RWPE2 (cell line): ENCODE data around the gene ZFAND5.

Experiments used
- ATAC-seq: fragments of 200-7000 bp; cut with Tn5 transposase; 3 replicates; pipeline ENCODE4 v1.9.1; 2021; ENCODE audit warnings: low read depth
- DNase-seq: peaks from one replicate; pipeline ENCODE4 v3.0.0-alpha.2; 2020; ENCODE audit warnings: low spot score
- H3K27ac ChIP-seq: fragments of 450-650 bp; 2 replicates; pipeline ENCODE4 v1.5.1; 2017; ENCODE audit warnings: mild to moderate bottlenecking; ENCODE audit not compliant: poor library complexity, severe bottlenecking
- H3K27me3 ChIP-seq: fragments of 250-450 bp; sonication (Bioruptor Pico); 2 replicates; pipeline ENCODE4 v1.5.1; 2021; ENCODE audit warnings: mild to moderate bottlenecking, moderate library complexity; ENCODE audit not compliant: insufficient read depth, poor library complexity, severe bottlenecking
- H3K36me3 ChIP-seq: fragments of 250-450 bp; sonication (Bioruptor Pico); 2 replicates; pipeline ENCODE4 v1.5.1; 2020; ENCODE audit warnings: low read depth, mild to moderate bottlenecking, moderate library complexity
- H3K4me1 ChIP-seq: fragments of 250-450 bp; sonication (Bioruptor Pico); 2 replicates; pipeline ENCODE4 v1.5.1; 2021; ENCODE audit warnings: mild to moderate bottlenecking, moderate library complexity; ENCODE audit not compliant: insufficient read depth, poor library complexity, severe bottlenecking
- H3K4me3 ChIP-seq: fragments of 250-450 bp; sonication (Bioruptor Pico); 2 replicates; pipeline ENCODE4 v1.5.1; 2021; ENCODE audit warnings: mild to moderate bottlenecking, moderate library complexity; ENCODE audit not compliant: severe bottlenecking
- H3K9me3 ChIP-seq: fragments of 250-450 bp; sonication (Bioruptor Pico); 2 replicates; pipeline ENCODE4 v1.5.1; 2021; ENCODE audit warnings: mild to moderate bottlenecking, moderate library complexity; ENCODE audit not compliant: severe bottlenecking
- TF ChIP-seq, protein P1 (sequence below): fragments of 450-650 bp; IDR thresholded peaks from one replicate; pipeline ENCODE4 v1.5.1; 2017; ENCODE audit warnings: mild to moderate bottlenecking, moderate library complexity; ENCODE audit not compliant: poor library complexity, severe bottlenecking

The ZFAND5 gene

DNA sequence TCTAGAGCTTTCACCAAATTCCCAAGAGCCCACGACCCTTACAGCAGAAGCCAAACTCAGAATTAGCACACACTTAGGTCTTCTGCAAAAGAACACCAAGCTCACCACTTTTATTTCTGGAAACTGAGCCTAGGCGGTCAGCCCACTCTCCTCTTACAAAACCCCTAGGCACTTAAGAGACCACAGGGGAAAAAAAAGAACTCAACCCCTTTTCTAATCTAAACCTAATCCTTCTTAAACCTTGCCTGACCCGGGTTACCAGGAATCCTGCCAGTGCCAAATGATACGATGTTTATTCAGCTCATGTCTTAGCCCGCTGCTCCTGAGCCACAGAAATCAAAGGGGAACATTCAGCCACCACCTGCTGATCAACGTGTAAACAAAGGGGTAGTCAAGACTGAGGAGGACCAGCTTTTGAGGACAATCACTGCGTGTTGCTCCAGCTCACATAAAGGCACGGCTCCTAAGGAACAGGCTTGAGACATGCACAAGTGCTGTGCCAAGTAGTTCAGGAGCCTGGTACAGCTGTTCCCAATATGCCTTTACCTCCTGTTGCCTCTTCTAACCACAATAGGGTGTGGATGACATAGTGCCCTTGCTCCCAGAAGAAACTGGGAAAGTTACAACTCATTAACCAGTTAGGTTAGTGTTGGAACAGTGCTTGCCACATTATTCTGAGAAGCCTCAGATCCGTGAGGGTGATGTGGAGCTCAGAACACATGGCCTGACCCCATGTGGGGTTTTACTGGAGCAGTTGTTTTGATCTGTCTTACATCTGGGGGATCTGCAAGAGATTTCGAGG lies 49.3 kb downstream of the ZFAND5 start:
- Histone ChIP-seq H3K27ac (no peak overlapping the region), H3K4me3 (no peak overlapping the region), H3K27me3 (no peaks in the 10 kb centered on the region), H3K4me1 (peaks cover 11% of the 10 kb centered on the region), H3K9me3 (no peaks in the 10 kb centered on the region), H3K36me3 (no peaks in the 10 kb centered on the region)
- peak; percentile 64 for ATAC-seq
- DNase-seq, result no peak
- TF ChIP-seq, protein P1, sequence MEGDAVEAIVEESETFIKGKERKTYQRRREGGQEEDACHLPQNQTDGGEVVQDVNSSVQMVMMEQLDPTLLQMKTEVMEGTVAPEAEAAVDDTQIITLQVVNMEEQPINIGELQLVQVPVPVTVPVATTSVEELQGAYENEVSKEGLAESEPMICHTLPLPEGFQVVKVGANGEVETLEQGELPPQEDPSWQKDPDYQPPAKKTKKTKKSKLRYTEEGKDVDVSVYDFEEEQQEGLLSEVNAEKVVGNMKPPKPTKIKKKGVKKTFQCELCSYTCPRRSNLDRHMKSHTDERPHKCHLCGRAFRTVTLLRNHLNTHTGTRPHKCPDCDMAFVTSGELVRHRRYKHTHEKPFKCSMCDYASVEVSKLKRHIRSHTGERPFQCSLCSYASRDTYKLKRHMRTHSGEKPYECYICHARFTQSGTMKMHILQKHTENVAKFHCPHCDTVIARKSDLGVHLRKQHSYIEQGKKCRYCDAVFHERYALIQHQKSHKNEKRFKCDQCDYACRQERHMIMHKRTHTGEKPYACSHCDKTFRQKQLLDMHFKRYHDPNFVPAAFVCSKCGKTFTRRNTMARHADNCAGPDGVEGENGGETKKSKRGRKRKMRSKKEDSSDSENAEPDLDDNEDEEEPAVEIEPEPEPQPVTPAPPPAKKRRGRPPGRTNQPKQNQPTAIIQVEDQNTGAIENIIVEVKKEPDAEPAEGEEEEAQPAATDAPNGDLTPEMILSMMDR, result no peak

DNA sequence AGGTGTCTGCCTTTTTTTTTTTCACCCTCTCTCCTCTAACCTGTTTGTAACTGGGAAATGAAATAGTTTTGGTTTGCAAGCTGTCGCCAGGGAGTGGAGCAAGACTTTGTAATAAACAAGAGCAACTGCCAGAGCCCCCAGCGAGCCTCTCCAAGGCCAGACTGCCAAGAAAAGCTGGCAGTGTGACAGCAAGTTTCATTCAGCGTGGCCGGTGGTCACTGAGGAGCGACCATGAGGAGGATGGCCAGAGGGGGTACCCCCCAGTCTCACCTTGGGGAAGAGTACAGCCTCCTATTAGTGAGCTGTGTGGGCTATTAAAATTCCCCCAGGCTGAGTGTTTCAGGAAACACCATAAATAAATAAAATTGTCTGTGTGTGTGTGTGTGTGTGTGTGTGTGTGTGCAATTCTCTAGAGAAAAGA lies 49.9 kb downstream of the ZFAND5 start:
- ATAC-seq (no peak), DNase-seq (no peak)
- Histone ChIP-seq H3K27me3 (no peaks in the 10 kb centered on the region), H3K27ac (no peak overlapping the region), H3K4me3 (no peak overlapping the region), H3K36me3 (no peaks in the 10 kb centered on the region), H3K9me3 (no peaks in the 10 kb centered on the region), H3K4me1 (peaks cover 11% of the 10 kb centered on the region)
- TF ChIP-seq, protein P1, result no peak

DNA sequence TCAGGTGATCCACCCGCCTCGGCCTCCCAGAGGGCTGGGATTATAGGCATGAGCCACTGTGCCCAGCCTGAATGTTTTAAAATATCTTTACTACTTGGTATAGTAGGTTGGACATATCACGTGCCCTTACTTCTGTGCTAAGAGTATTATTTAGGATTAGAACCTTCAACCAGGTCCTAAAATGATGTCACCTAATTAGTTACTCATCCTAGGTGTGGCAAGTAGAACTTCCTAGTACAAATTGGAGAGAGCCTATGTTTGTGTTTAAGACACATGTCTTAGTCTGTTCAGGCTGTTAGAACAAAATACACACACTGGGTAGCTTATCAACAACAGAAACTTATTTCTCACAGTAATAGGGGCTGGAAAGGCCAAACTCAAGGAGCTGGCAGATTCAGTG lies 51.5 kb downstream of the ZFAND5 start:
- DNase-seq, result no peak
- no peaks in the 10 kb centered on the region for H3K36me3 ChIP-seq
- peaks cover 11% of the 10 kb centered on the region for H3K4me1 ChIP-seq
- no peak overlapping the region for H3K27ac ChIP-seq
- ATAC-seq, result no peak
- no peak overlapping the region for H3K4me3 ChIP-seq
- TF ChIP-seq, protein P1, result no peak
- H3K27me3 ChIP-seq, result no peaks in the 10 kb centered on the region
- no peaks in the 10 kb centered on the region for H3K9me3 ChIP-seq

DNA sequence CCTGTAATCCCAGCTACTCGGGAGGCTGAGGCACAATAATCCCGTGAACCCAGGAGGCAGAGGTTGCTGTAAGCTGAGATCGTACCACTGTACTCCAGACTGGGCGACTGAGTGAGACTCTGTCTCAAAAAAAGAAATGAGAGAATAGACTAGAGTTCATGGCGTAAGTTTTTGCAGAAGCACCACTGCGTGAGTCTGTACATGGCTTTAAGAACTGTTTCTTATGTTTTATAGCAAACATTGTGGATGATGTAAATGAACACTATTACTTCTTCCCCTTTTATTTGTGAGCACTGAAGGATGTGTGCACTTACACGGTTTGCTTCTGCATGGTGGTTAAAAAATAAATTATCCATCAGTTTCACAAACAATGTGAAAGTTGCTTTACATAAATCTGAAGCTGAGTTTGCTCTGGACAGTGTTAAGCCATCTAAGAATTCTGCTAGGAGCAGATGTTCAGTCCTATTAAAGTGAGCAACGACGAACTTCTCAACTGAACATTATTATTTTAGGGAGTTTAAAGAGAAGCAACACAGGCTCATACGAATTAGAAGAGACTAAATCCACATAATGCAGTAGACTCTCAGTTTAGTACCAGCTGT lies 52.5 kb downstream of the ZFAND5 start:
- Histone ChIP-seq H3K27me3 (no peaks in the 10 kb centered on the region), H3K4me1 (peaks cover 11% of the 10 kb centered on the region), H3K9me3 (no peaks in the 10 kb centered on the region), H3K36me3 (no peaks in the 10 kb centered on the region), H3K27ac (no peak overlapping the region), H3K4me3 (no peak overlapping the region)
- TF ChIP-seq, protein P1, result no peak
- DNase-seq, result no peak
- no peak for ATAC-seq
